ENCODE results near the gene PODXL2. TPM values are rescaled to one million over a fixed set of nuclear protein-coding genes. Genes with fewer than 3 reads are reported as not detected.

PODXL2 gene
- polyA plus RNA-seq, 1 donor from 2014 or later, result 9.1 TPM

Other genes with a start within 250 kb of the PODXL2 start
- 23.7 TPM for gene TPRA1, start 38.5 kb upstream of the PODXL2 start, polyA plus RNA-seq
- 26.1 TPM for gene MCM2, start 30.8 kb upstream of the PODXL2 start, polyA plus RNA-seq
- gene ABTB1, start 43.8 kb downstream of the PODXL2 start, polyA plus RNA-seq, result 76.5 TPM
- gene MGLL, start 193.3 kb downstream of the PODXL2 start, polyA plus RNA-seq, result 8.6 TPM